ENCODE data around the gene XRCC6.

XRCC6 gene

DNA sequence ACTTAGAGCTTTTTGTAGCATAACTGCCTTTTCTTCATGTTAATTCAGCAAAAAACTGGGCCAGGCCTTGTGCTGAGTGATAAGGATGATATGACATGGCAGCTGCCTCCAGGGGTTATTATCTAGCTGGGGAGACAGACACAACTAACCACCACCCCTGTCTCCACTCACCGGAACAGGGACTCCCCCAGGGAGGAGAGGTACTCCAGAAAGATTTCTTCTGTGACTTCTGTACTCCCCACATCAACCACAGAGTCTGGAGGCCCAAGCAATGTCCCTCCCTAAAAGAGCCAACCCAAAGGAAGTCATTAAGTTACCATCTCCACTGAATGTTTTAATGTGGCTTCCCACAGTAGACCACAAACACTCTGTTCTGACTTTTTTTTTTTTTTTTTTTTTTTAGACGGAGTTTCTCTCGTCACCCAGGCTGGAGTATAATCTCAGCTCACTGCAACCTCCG is 17.2 kb upstream of the XRCC6 start:
- H3K27ac Mint-ChIP-seq = no peak overlapping the region
- H3K4me3 Mint-ChIP-seq = no peak overlapping the region
- no peak for DNase-seq

DNA sequence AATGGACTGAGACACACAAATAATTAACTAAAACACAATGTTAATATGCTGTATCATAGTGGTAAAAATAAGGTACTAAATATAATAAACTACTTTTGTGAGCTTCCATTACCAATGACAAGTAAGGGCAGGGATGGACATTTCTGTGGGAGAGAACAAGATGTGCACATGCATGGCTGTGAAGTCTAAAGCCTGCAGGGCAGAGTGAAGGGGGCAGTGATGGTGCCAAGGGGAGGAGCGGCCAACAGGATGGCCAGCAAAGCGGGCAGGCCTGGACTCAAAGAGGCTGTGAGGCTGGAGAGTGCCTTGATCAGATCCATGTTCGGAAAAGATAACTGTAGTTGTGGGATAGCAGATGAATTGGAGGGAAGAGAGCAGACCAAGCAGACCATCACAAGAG is 12.7 kb upstream of the XRCC6 start:
- DNase-seq = no peak
- H3K27ac Mint-ChIP-seq = peak overlapping the region; percentile 11
- H3K36me3 Mint-ChIP-seq (ENCODE audit: low read depth) = peaks cover 13% of the 10 kb centered on the region

More for the DNA sequence above, 17.2 kb upstream of the XRCC6 start:
- Mint-ChIP-seq H3K4me1 (no peaks in the 10 kb centered on the region), H3K9me3 (no peaks in the 10 kb centered on the region), H3K27me3 (ENCODE audit: low read depth, poor library complexity) (no peaks in the 10 kb centered on the region), H3K36me3 (ENCODE audit: low read depth) (peaks cover 6% of the 10 kb centered on the region)
- TF ChIP-seq, protein P1, sequence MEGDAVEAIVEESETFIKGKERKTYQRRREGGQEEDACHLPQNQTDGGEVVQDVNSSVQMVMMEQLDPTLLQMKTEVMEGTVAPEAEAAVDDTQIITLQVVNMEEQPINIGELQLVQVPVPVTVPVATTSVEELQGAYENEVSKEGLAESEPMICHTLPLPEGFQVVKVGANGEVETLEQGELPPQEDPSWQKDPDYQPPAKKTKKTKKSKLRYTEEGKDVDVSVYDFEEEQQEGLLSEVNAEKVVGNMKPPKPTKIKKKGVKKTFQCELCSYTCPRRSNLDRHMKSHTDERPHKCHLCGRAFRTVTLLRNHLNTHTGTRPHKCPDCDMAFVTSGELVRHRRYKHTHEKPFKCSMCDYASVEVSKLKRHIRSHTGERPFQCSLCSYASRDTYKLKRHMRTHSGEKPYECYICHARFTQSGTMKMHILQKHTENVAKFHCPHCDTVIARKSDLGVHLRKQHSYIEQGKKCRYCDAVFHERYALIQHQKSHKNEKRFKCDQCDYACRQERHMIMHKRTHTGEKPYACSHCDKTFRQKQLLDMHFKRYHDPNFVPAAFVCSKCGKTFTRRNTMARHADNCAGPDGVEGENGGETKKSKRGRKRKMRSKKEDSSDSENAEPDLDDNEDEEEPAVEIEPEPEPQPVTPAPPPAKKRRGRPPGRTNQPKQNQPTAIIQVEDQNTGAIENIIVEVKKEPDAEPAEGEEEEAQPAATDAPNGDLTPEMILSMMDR (IDR thresholded peaks at IDR 0.05) = no peak

DNA sequence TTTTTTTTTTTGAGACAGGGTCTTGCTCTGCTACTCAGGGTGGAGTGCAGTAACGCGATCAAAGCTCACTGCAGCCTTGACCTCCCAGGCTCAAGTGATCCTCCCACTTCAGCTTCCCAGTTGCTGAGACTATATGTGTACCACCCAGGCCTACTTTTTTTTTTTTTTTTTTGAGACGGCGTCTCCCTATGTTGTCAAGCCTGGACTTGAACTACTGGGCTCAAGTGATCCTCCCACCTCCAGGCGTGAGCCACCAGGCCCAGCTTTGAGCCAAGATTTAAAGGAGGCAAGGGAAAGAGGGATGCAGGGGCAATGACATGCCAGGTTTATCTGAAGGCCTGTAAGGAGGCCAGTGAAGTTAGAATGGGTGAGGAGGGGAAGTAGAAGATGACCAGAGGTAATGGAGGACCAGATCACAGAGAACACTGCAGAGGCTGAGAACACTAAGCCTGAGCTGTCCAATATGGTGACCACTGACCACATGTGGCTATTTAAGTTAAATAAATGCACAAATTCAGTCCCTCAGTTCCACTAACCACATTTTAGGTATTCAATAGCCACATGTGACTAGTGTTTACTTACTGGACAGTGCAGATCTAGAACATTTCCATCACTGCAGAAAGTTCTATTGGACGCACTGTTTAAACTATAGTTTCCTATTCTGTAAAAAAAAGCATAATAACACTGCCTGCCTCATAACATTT is 8.3 kb upstream of the XRCC6 start:
- Mint-ChIP-seq H3K27me3 (ENCODE audit: low read depth, poor library complexity) (no peaks in the 10 kb centered on the region), H3K9me3 (no peaks in the 10 kb centered on the region), H3K27ac (peak overlapping the region; percentile 89), H3K4me3 (no peak overlapping the region), H3K4me1 (peaks cover 16% of the 10 kb centered on the region), H3K36me3 (ENCODE audit: low read depth) (peaks cover 13% of the 10 kb centered on the region)
- TF ChIP-seq, protein P1 (IDR thresholded peaks at IDR 0.05) = no peak
- DNase-seq = no peak

More for the DNA sequence above, 12.7 kb upstream of the XRCC6 start:
- Mint-ChIP-seq H3K27me3 (ENCODE audit: low read depth, poor library complexity) (no peaks in the 10 kb centered on the region), H3K9me3 (no peaks in the 10 kb centered on the region), H3K4me1 (peaks cover 5% of the 10 kb centered on the region), H3K4me3 (no peak overlapping the region)
- TF ChIP-seq, protein P1 (IDR thresholded peaks at IDR 0.05) = no peak

DNA sequence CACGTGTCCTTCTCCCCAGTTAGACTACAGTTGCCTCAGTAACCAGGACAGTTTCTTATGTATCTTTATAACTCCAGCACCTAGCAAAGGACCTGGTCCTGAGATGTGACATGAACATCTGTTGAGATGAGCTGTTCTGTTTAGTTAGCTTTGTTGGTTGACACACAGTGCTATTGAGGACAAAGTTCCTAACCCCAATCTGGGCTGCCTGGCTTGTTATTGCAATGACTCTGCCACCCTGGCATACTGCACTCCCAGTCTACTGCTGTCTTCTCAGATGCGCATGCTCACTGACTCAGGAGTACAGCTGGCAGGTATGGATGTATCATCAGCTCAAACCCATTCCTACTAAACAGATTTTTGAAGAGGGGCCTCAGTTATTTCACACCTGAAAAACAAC is 7.6 kb upstream of the XRCC6 start:
- TF ChIP-seq, protein P1 (IDR thresholded peaks at IDR 0.05) = no peak
- H3K27me3 Mint-ChIP-seq (ENCODE audit: low read depth, poor library complexity) = no peaks in the 10 kb centered on the region
- H3K27ac Mint-ChIP-seq = no peak overlapping the region
- no peak for DNase-seq
- H3K4me3 Mint-ChIP-seq = no peak overlapping the region
- peaks cover 22% of the 10 kb centered on the region for H3K4me1 Mint-ChIP-seq
- H3K36me3 Mint-ChIP-seq (ENCODE audit: low read depth) = peaks cover 13% of the 10 kb centered on the region
- H3K9me3 Mint-ChIP-seq = no peaks in the 10 kb centered on the region

DNA sequence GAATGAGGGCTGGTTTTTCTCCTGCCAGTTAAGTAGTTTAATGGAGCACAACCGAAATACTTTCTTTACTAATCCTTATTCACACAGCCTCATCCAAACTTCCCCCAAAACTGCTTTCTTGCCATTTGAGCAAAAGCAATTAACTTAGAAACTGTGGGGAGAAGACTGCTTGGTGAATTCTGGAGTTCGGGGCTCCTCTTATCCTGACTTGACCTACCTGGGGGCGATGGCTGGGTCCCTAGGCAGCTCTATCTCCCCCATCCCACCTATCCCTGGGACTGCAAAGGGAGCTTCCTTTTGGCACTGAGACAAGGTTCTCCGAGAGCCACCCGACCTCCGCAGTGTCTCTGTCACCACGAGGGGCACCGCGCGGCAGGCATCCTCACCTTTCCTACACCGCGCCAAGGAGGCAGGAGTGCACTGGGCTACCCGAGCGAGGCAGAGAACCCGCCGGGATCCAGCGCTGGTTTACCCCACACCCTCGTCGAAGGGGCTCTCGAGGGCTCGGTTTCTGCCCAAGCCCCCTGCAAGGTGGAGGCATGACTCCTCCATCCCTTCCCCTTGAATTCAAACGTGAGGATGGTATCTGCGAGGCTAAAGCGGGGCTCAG is 1.0 kb upstream of the XRCC6 start:
- Mint-ChIP-seq H3K27me3 (ENCODE audit: low read depth, poor library complexity) (no peaks in the 10 kb centered on the region), H3K36me3 (ENCODE audit: low read depth) (peaks cover 25% of the 10 kb centered on the region), H3K9me3 (no peaks in the 10 kb centered on the region), H3K4me1 (peaks cover 45% of the 10 kb centered on the region), H3K27ac (peak overlapping the region; percentile 92), H3K4me3 (peak overlapping the region; percentile 95)
- TF ChIP-seq, protein P1 (IDR thresholded peaks at IDR 0.05) = no peak
- peak; percentile 58 for DNase-seq

Measured in nephron progenitor cell (in vitro differentiated cells).